Activated CD4-positive, alpha-beta T cell treated with anti-CD3 and anti-CD28 coated beads for 36 hours (primary cell): ENCODE measurements around the gene HAPLN3. TPM values are rescaled to one million over a fixed set of nuclear protein-coding genes. Genes with fewer than 3 reads are reported as not detected.

Experiments
- ATAC-seq: fragments of 200-7000 bp; cut with Tn5 transposase; one replicate; pipeline ENCODE4 v1.10.0; 2021; ENCODE audit warnings: mild to moderate bottlenecking, moderate library complexity
- CTCF ChIA-PET: fragments of 350-600 bp; sonication (Branson Sonifier 250); formaldehyde crosslinking; loops from one replicate; lab custom pipeline; 2021; ENCODE audit warnings: antibody characterized with exemption; lab: Charles Lee
- POLR2A ChIA-PET: fragments of 350-600 bp; sonication (Branson Sonifier 250); formaldehyde crosslinking; loops from one replicate; lab custom pipeline; 2021; ENCODE audit warnings: antibody characterized with exemption, inconsistent platforms; lab: Charles Lee
- DNase-seq: peaks from one replicate; pipeline ENCODE4 v3.0.0-alpha.2; 2020
- H3K27ac Mint-ChIP-seq: one replicate; pipeline ENCODE4 v1.8.0; 2021; ENCODE audit warnings: mixed read lengths
- H3K27me3 Mint-ChIP-seq: one replicate; pipeline ENCODE4 v1.8.0; 2021; ENCODE audit warnings: mixed read lengths
- H3K36me3 Mint-ChIP-seq: one replicate; pipeline ENCODE4 v1.8.0; 2021; ENCODE audit warnings: low read depth, mixed read lengths
- H3K4me1 Mint-ChIP-seq: one replicate; pipeline ENCODE4 v1.8.0; 2021; ENCODE audit warnings: mixed read lengths
- H3K4me3 Mint-ChIP-seq: one replicate; pipeline ENCODE4 v1.8.0; 2021; ENCODE audit warnings: mild to moderate bottlenecking, moderate library complexity, mixed read lengths
- H3K9me3 Mint-ChIP-seq: one replicate; pipeline ENCODE4 v1.8.0; 2021; ENCODE audit warnings: low read depth, mixed read lengths
- intact Hi-C, 2 experiments: fragments of 100-400 bp; cut with DNase I in 1 of 2; cut with micrococcal nuclease in 1 of 2; formaldehyde crosslinking; loops; one replicate each; pipeline versions ENCODE4 v1.14.2 to v1.15.1; 2022 to 2024; cut with DNase I, micrococcal nuclease
- total RNA-seq, 2 experiments: library from RNA; stranded (reverse); gene quantifications; one replicate each; pipeline ENCODE4 v1.2.3, GENCODE V29; 2021

Gene HAPLN3
- total RNA-seq, 2 experiments from 2014 or later, result 53.9 to 64.1 TPM

- H3K27ac Mint-ChIP-seq, result peak overlapping the region; percentile 81
- ATAC-seq (peak; percentile 63), DNase-seq (peak; percentile 93)
- H3K4me1 Mint-ChIP-seq, result peaks cover 32% of the 10 kb centered on the region
- H3K4me3 Mint-ChIP-seq, result peak overlapping the region; percentile 83
- peaks cover 12% of the 10 kb centered on the region for H3K36me3 Mint-ChIP-seq
- ChIA-PET CTCF (interaction anchor here (1.4 to 2.2 kb wide), 5 partner anchors 9 to 123 kb away, joined by 6 to 21 read pairs (median 8); no protein-coding TSS in a partner anchor), POLR2A (no interaction called here)
- no peaks in the 10 kb centered on the region for H3K9me3 Mint-ChIP-seq
- intact Hi-C loops, result loop anchor here (1.0 to 10.0 kb wide), 9 partner anchors 10 to 440 kb away; partner anchors contain the start of genes ABHD2 (in 1 of the 2), FANCI (in 1 of the 2), MFGE8 (in 1 of the 2) and POLG (in 1 of the 2)
- no peaks in the 10 kb centered on the region for H3K27me3 Mint-ChIP-seq
Observed at GRCh38 chr15:88894348-88894818, 961 bp downstream of the HAPLN3 start.

GRCh38 chr15:88891540-88892254 is 3.6 kb downstream of the HAPLN3 start:
- CTCF ChIA-PET, result interaction anchor here (0.6 to 4.2 kb wide), 7 partner anchors 9 to 424 kb away, joined by 3 to 25 read pairs (median 4); partner anchors contain the start of genes MRPL46 and MRPS11
- H3K4me1 Mint-ChIP-seq, result peaks cover 20% of the 10 kb centered on the region
- POLR2A ChIA-PET, result interaction anchor here (0.6 to 1.5 kb wide), 3 partner anchors 13 to 197 kb away, joined by 3 to 4 read pairs (median 3); no protein-coding TSS in a partner anchor
- H3K27me3 Mint-ChIP-seq, result no peaks in the 10 kb centered on the region
- no peak overlapping the region for H3K4me3 Mint-ChIP-seq
- H3K27ac Mint-ChIP-seq, result no peak overlapping the region
- intact Hi-C loops, result loop anchor here in 1 of 2 experiments (5.0 to 10.0 kb wide), 3 partner anchors 196 to 443 kb away; partner anchors contain the start of genes ABHD2 and POLG
- H3K9me3 Mint-ChIP-seq, result no peaks in the 10 kb centered on the region
- DNase-seq (no peak), ATAC-seq (no peak)
- peaks cover 19% of the 10 kb centered on the region for H3K36me3 Mint-ChIP-seq

GRCh38 chr15:88890495-88890894 is 4.8 kb downstream of the HAPLN3 start:
- Mint-ChIP-seq H3K27ac (no peak overlapping the region), H3K4me3 (no peak overlapping the region), H3K4me1 (peaks cover 14% of the 10 kb centered on the region), H3K27me3 (no peaks in the 10 kb centered on the region), H3K9me3 (no peaks in the 10 kb centered on the region), H3K36me3 (peaks cover 20% of the 10 kb centered on the region)
- DNase-seq, result no peak
- intact Hi-C loops, result loop anchor here in 1 of 2 experiments (5.0 to 10.0 kb wide), 3 partner anchors 197 to 444 kb away; partner anchors contain the start of genes ABHD2 and POLG
- ChIA-PET CTCF (interaction anchor here (0.6 to 4.2 kb wide), 2 partner anchors 14 to 88 kb away, joined by 3 to 25 read pairs; no protein-coding TSS in a partner anchor), POLR2A (interaction anchor here (1.5 kb wide), 1 partner anchor 14 kb away, joined by 4 read pairs; no protein-coding TSS in a partner anchor)
- ATAC-seq, result no peak

- Mint-ChIP-seq H3K4me3 (no peak overlapping the region), H3K27me3 (no peaks in the 10 kb centered on the region), H3K27ac (no peak overlapping the region), H3K9me3 (no peaks in the 10 kb centered on the region), H3K4me1 (peaks cover 8% of the 10 kb centered on the region), H3K36me3 (peaks cover 28% of the 10 kb centered on the region)
- ChIA-PET POLR2A (no interaction called here), CTCF (interaction anchor here (1.2 kb wide), 1 partner anchor 16 kb away, joined by 3 read pairs; no protein-coding TSS in a partner anchor)
- intact Hi-C loops, result no loop called here
- DNase-seq (no peak), ATAC-seq (no peak)
Observed at GRCh38 chr15:88888719-88889118, 6.6 kb downstream of the HAPLN3 start.

GRCh38 chr15:88887068-88887580 is 8.2 kb downstream of the HAPLN3 start:
- Mint-ChIP-seq H3K9me3 (no peaks in the 10 kb centered on the region), H3K4me3 (no peak overlapping the region)
- CTCF ChIA-PET, result interaction anchor here (0.7 to 1.6 kb wide), 3 partner anchors 9 to 420 kb away, joined by 3 to 4 read pairs (median 3); partner anchors contain the start of gene MRPL46

GRCh38 chr15:88882785-88883184 is 12.6 kb downstream of the HAPLN3 start:
- Mint-ChIP-seq H3K9me3 (no peaks in the 10 kb centered on the region), H3K4me3 (no peak overlapping the region), H3K36me3 (peaks cover 35% of the 10 kb centered on the region), H3K4me1 (no peaks in the 10 kb centered on the region), H3K27me3 (no peaks in the 10 kb centered on the region), H3K27ac (no peak overlapping the region)
- ChIA-PET POLR2A (no interaction called here), CTCF (interaction anchor here (0.5 to 1.9 kb wide), 8 partner anchors 9 to 431 kb away, joined by 3 to 9 read pairs (median 4); no protein-coding TSS in a partner anchor)
- intact Hi-C loops, result no loop called here
- DNase-seq (no peak), ATAC-seq (no peak)

More at GRCh38 chr15:88887068-88887580, 8.2 kb downstream of the HAPLN3 start:
- DNase-seq, result no peak
- peaks cover 3% of the 10 kb centered on the region for H3K4me1 Mint-ChIP-seq
- no peaks in the 10 kb centered on the region for H3K27me3 Mint-ChIP-seq
- intact Hi-C loops, result no loop called here
- ATAC-seq, result no peak
- peaks cover 24% of the 10 kb centered on the region for H3K36me3 Mint-ChIP-seq
- POLR2A ChIA-PET, result interaction anchor here (0.6 kb wide), 1 partner anchor 214 kb away, joined by 4 read pairs; no protein-coding TSS in a partner anchor
- H3K27ac Mint-ChIP-seq, result no peak overlapping the region

- CTCF ChIA-PET, result interaction anchor here (0.6 to 1.8 kb wide), 4 partner anchors 10 to 549 kb away, joined by 3 to 5 read pairs (median 4); no protein-coding TSS in a partner anchor
- ATAC-seq (no peak), DNase-seq (no peak)
- POLR2A ChIA-PET, result interaction anchor here (0.6 to 0.9 kb wide), 2 partner anchors 10 to 198 kb away, joined by 3 to 4 read pairs; no protein-coding TSS in a partner anchor
- no peaks in the 10 kb centered on the region for H3K27me3 Mint-ChIP-seq
- H3K4me3 Mint-ChIP-seq, result no peak overlapping the region
- H3K36me3 Mint-ChIP-seq, result peaks cover 34% of the 10 kb centered on the region
- H3K27ac Mint-ChIP-seq, result no peak overlapping the region
- H3K4me1 Mint-ChIP-seq, result no peaks in the 10 kb centered on the region
- no peaks in the 10 kb centered on the region for H3K9me3 Mint-ChIP-seq
- intact Hi-C loops, result no loop called here
Observed at GRCh38 chr15:88881775-88882174, 13.6 kb downstream of the HAPLN3 start.

GRCh38 chr15:88880944-88881740 is 14.2 kb downstream of the HAPLN3 start:
- ATAC-seq (no peak), DNase-seq (no peak)
- H3K4me1 Mint-ChIP-seq, result no peaks in the 10 kb centered on the region
- H3K27me3 Mint-ChIP-seq, result no peaks in the 10 kb centered on the region
- POLR2A ChIA-PET, result interaction anchor here (0.6 kb wide), 1 partner anchor 198 kb away, joined by 4 read pairs; no protein-coding TSS in a partner anchor
- no peak overlapping the region for H3K27ac Mint-ChIP-seq
- peaks cover 38% of the 10 kb centered on the region for H3K36me3 Mint-ChIP-seq
- no peaks in the 10 kb centered on the region for H3K9me3 Mint-ChIP-seq
- no peak overlapping the region for H3K4me3 Mint-ChIP-seq
- intact Hi-C loops, result no loop called here
- CTCF ChIA-PET, result interaction anchor here (0.9 to 2.7 kb wide), 6 partner anchors 9 to 34 kb away, joined by 3 to 15 read pairs (median 4); partner anchors contain the start of gene HAPLN3

GRCh38 chr15:88878720-88879184 is 16.6 kb downstream of the HAPLN3 start:
- Mint-ChIP-seq H3K36me3 (peaks cover 34% of the 10 kb centered on the region), H3K27me3 (no peaks in the 10 kb centered on the region), H3K4me1 (no peaks in the 10 kb centered on the region), H3K27ac (no peak overlapping the region), H3K9me3 (no peaks in the 10 kb centered on the region), H3K4me3 (no peak overlapping the region)
- intact Hi-C loops, result no loop called here
- DNase-seq, result peak; percentile 68
- CTCF ChIA-PET, result interaction anchor here (0.6 to 2.7 kb wide), 9 partner anchors 9 to 424 kb away, joined by 3 to 15 read pairs (median 4); partner anchors contain the start of gene HAPLN3
- ATAC-seq, result peak; percentile 72
- POLR2A ChIA-PET, result interaction anchor here (0.5 kb wide), 1 partner anchor 368 kb away, joined by 5 read pairs; no protein-coding TSS in a partner anchor

- no peak for DNase-seq
- CTCF ChIA-PET, result interaction anchor here (0.6 to 1.7 kb wide), 4 partner anchors 10 to 423 kb away, joined by 3 to 9 read pairs (median 6); no protein-coding TSS in a partner anchor
- ATAC-seq, result no peak
- Mint-ChIP-seq H3K27me3 (no peaks in the 10 kb centered on the region), H3K4me3 (no peak overlapping the region), H3K36me3 (peaks cover 33% of the 10 kb centered on the region), H3K27ac (no peak overlapping the region), H3K9me3 (no peaks in the 10 kb centered on the region), H3K4me1 (no peaks in the 10 kb centered on the region)
- intact Hi-C loops, result no loop called here
- POLR2A ChIA-PET, result no interaction called here
Observed at GRCh38 chr15:88877906-88878305, 17.4 kb downstream of the HAPLN3 start.
